ENCODE results near the gene SPACA9.

SPACA9 gene

DNA sequence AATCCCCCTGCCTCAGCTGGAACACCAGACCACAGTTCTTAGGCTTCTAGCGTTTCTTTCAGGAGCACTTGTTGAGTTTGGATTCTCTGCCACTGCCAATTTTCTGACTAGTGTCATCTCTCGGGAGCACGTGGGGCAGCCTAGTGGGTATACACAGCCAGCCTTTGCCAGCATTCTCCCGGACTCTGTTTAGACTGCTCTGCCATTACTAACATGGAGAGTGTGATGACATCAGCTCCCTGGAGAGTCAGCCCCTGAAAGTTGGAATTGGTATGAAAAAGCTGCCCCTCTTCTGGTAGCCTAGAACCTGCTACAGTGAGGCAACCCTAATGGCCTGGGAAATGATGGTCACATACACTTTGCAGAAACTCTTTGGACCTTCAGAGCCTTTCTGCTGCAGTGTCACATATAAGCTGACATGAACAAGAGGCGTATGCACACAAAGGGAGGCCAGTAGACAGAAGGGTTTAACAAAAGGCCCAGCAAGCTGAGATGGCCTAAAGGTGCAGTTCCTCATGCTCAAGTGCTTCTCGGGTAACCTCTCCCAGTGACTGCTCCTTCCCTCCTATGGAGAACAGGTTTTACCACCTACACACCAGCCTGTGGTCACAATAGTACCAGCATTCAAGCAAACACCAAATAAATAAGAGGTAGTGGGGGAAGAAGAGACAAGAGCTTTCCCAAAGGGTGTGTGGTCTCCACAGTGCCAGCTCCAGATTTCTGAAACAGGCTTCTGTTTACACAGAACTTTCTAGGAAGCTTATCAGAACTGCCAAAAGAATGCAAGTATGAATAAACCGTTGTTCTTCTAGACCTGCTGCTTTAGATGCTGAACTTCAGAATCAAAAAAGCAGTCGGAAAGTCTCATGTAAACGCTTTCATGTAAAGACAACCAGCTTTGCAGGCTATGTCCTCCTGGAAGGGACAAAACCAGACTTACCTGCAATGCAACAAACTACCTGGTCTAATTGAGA, 16.5 kb downstream of the SPACA9 start:
- FAIRE-seq = no peak

DNA sequence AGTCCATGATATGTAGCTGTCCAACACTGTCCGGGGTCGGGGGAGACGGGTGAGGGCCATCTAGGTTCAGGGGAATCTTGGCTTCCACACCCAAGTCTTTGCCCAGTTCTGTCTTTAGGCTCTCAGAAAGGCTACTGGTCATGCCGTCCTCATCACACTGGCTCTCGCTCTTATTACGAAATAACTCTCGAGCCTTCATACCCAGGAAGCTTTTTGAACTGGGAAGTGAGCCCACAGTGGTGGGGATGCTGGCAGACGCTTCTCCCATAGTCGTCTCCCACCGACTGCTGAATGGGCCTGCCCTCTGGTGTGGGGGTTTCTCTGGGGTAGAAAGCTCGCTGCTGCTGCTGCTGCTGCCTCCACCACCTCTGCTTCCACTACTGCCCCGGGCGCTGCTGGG, 17.6 kb downstream of the SPACA9 start:
- no peak for FAIRE-seq

DNA sequence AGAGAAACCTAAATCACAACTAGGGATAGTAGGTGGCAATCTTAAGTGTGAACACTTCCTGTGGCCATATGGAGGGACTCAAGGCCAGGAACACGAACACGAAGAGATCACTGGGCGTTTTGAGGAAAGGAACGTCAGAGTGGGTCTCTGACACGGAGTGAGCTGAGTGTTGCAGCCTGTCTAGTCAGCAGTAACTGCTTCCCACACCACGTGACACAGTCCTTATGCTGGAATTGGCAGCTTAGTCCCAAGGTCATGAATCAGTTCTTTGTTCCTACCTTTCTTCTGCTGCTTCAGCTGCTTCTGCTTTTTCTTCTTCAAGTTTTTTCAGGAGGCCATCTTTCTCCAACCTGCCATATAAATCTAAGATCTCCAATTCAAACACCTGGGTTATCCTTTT, 18.2 kb downstream of the SPACA9 start:
- FAIRE-seq = no peak

GRCh38 chr9:132898051-132898450, 19.4 kb downstream of the SPACA9 start:
- FAIRE-seq = no peak

GRCh38 chr9:132901858-132902831, 23.4 kb downstream of the SPACA9 start:
- peak; percentile 61 for FAIRE-seq

DNA sequence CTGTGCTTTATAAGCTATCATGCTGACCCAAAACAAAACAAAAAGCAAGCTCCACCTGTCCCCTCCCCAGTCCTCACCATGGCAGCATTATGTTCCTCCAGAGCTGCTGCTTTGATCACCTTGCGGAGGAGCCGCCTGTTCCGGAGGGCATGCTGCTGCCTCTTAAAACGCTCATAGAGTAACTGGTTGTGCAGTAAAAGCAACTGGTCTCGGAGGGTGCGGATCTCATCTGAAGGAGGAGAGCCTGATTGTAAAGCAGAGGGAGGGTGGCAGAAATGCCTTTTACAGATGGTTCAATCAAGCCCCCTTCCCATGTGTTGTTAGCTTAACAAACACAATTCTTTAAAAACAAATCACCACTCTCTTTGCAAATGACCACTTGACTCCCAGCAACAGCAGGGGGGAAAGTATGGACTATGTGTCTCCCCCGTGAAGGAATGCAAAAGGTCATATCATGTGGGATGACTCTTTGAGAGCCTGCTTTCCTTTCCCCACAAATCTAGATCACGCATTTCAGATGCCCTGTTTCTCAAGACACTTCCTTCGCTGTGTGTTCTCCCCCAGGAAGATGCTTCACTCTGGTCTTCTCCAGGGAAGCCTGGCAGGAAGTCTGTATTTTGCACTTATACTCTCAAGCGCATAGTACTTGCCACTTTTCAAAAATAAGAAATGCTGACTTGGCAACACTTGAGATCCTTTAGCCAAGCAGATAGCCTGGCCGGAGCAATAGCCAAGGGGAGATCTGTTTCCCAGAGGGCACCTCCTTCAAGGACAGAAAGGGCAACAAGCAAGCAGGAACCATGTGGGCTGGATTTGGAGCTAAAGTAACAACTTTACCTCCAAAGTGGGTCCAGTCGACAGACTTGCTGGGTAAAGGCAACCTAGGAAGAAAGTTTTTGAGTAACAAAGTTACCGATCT, 25.1 kb downstream of the SPACA9 start:
- FAIRE-seq = no peak

- no peak for FAIRE-seq
Observed at GRCh38 chr9:132905726-132906125, 27.0 kb downstream of the SPACA9 start.

GRCh38 chr9:132908635-132909034, 29.9 kb downstream of the SPACA9 start:
- FAIRE-seq = no peak

GRCh38 chr9:132909311-132909710, 30.6 kb downstream of the SPACA9 start:
- no peak for FAIRE-seq

DNA sequence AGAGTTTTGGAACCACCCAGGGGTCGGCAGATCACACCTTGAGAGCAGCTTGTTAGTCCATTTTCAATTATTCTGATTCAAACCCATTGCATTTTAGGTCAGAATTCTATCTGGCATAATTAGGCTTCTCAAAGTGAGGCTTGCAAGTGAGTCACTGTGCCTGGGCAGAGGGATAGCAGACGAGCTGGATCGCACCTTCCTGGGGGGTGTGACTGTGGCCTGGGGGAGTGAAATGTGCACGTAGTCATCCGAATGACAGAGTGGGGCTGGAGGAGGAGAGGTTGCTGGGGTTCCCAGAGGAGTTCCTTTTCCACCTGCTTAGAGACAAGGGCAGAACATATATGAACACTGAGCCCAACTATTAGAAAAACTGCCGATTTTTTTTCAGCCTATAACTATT, 31.7 kb downstream of the SPACA9 start:
- FAIRE-seq = no peak

DNA sequence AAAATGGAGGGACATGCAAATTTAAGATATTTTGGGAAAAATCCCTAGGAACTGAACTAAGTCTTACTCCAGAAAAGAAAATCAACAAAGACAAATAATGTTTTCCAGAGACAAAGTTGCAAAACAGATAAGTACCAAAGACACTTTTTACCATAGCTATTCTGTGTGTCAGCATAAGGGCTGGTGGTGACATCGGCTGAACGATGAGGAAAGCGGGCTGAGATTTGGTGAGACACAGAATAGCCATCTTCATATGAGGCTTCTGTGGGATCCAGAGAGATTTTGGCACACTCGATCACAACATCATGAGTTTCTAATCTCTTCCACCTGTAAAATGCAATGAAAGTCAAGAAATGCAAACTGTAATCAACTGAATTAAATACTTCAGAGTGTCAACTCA, 33.4 kb downstream of the SPACA9 start:
- FAIRE-seq = no peak

- FAIRE-seq = no peak
Observed at GRCh38 chr9:132914924-132915323, 36.2 kb downstream of the SPACA9 start.

DNA sequence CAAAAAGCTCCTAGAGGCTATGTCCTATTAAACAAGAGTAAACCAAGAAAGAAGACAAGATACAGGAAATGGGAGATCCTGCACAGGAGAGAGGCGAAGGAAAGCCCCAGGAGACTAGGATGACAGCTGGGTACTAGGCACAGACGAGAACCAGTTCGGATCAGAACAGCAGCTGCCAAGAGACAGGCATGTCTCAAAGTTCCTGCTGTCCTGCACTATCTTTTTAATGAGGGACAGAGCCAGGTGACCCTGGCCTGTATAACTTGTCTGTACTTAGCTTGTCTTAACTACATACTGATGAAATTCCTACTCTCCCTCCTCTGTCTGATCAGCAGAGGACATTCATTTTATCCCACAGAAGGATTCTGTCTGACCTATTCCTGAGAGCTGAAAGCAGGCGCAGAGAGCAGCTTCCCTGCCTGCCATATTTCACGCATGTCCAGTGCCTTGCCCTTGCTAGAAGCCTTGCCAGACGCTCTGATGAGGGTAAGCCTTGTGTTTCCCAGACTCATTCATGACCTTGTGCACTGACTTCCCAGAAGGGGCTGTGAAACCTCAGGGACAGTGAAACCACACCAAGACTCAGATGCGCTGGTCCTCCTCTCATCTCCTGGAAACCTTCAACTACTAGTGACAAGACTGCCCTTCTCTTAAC, 41.0 kb downstream of the SPACA9 start:
- FAIRE-seq = no peak

- no peak for FAIRE-seq
Observed at GRCh38 chr9:132923346-132923902, 44.7 kb downstream of the SPACA9 start.

DNA sequence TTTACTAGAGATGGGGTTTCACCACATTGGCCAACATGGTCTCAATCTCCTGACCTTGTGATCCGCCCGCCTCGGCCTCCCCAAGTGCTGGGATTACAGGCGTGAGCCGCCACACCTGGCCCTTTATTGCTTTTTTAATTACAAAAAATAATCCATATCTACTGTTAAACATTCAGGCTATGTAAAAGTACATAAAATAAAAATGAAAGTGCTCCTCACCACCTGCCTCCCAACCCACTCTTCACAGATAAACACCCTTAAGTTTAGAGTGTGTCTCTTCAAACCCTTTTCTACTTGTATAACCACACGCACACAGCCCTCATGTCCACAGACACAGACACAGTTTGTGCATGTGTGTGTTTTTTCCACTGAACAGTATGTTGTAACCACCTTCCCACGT, 49.0 kb downstream of the SPACA9 start:
- FAIRE-seq = no peak

DNA sequence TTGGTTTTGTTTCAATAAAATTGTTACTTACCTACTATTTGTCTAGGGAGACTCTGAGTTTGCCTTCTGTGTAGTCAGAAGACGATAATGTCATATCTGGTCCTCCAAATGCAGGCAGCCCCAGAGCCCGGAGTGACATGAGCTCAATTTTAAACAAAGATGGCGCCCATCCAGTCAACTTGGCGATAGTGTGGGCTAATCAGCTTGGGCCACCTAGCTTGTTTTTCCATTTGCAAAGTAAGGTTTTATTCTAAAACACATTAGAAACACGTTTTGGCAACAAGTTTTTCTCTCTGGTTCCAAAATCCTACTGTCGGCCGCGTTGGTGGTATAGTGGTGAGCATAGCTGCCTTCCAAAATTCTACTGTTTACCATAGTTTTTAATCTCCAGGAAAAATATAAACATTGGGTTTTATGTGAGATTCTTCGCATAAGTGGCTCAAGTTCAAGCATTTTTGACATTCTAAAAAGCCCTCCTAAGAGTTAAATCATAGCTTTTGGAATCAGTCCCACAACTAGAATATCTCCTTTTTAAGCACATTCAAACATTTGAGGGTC, 52.6 kb downstream of the SPACA9 start:
- no peak for FAIRE-seq

GRCh38 chr9:132935026-132935425, 56.3 kb downstream of the SPACA9 start:
- no peak for FAIRE-seq

DNA sequence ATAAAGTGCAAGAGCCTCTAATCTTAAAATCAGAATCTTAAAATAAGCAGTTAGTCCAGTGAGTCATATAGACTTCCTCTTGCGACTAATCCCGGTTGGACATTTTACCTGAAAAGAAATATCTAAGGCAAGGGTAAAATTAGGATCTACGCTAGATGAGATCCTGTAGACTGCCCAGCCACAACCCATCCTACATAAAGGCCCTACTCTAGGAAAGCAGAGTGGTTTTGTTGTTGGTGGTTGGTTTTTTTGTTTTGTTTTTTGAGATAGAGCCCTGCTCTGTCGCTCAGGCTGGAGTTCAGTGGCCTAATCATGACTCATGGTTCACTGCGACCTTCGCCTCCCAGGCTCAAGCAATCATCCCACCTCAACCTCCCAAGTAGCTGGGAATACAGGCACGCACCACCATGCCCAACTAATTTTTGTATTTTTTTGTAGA, 58.8 kb downstream of the SPACA9 start:
- no peak for FAIRE-seq

DNA sequence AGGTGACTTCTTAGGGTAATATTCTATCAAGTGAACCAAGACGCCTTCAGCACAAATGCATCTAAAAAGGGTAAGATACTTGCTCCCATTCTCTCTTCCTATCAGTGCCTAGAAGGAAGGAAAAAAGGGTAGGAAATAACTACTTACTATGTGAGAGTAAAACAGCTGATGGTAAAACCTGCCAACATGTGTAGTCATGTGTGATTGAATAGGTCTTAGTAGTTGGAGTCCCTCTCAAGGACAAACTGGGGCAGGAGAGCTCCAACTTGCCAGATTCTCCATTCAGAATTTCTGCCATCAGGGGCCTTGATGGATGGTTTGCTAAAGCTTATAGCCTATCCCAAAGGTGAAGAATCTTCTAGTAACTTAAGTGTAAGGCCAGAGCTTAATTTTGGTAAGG, 60.5 kb downstream of the SPACA9 start:
- no peak for FAIRE-seq
